ENCODE data around the gene SERPINE2.

Gene SERPINE2

GRCh38 chr2:224039080-224039769 lies at the start of gene SERPINE2:
Gene SERPINE2, minus strand, starts transcription at chr2:224039286. Its CDS starts 37,386 bp downstream, at chr2:224001900.
- peak; percentile 24 to 42 for DNase-seq

GRCh38 chr2:224086226-224086914 lies 47.3 kb upstream of the SERPINE2 start:
- DNase-seq, result no peak

- DNase-seq, result no peak
Measured at GRCh38 chr2:224085811-224086210, 46.7 kb upstream of the SERPINE2 start.

GRCh38 chr2:224085246-224085645 lies 46.2 kb upstream of the SERPINE2 start:
- no peak for DNase-seq

- DNase-seq, result no peak
Measured at GRCh38 chr2:224084266-224084892, 45.3 kb upstream of the SERPINE2 start.

- DNase-seq, result no peak
Measured at GRCh38 chr2:224083638-224084037, 44.6 kb upstream of the SERPINE2 start.

GRCh38 chr2:224078656-224079055 lies 39.6 kb upstream of the SERPINE2 start:
- no peak for DNase-seq

GRCh38 chr2:224077773-224078507 lies 38.9 kb upstream of the SERPINE2 start:
- DNase-seq, result no peak

GRCh38 chr2:224075588-224075987 lies 36.5 kb upstream of the SERPINE2 start:
- DNase-seq, result no peak

- no peak for DNase-seq
Measured at GRCh38 chr2:224073676-224074075, 34.6 kb upstream of the SERPINE2 start.

GRCh38 chr2:224072541-224073188 lies 33.6 kb upstream of the SERPINE2 start:
- DNase-seq, result no peak

- DNase-seq, result no peak
Measured at GRCh38 chr2:224069172-224069571, 30.1 kb upstream of the SERPINE2 start.

- no peak for DNase-seq
Measured at GRCh38 chr2:224063298-224063648, 24.2 kb upstream of the SERPINE2 start.

- DNase-seq, result no peak
Measured at GRCh38 chr2:224062481-224063297, 23.6 kb upstream of the SERPINE2 start.

- no peak for DNase-seq
Measured at GRCh38 chr2:224060783-224061482, 21.8 kb upstream of the SERPINE2 start.

GRCh38 chr2:224059178-224059577 lies 20.1 kb upstream of the SERPINE2 start:
- no peak for DNase-seq

- DNase-seq, result no peak
Measured at GRCh38 chr2:224058048-224058775, 19.1 kb upstream of the SERPINE2 start.

- DNase-seq, result no peak
Measured at GRCh38 chr2:224056889-224057288, 17.8 kb upstream of the SERPINE2 start.

GRCh38 chr2:224055101-224055500 lies 16.0 kb upstream of the SERPINE2 start:
- no peak for DNase-seq

GRCh38 chr2:224046752-224047151 lies 7.7 kb upstream of the SERPINE2 start:
- DNase-seq, result no peak

All from CD4-positive, alpha-beta T cell treated with Interleukin-4 for 1 hour (primary cell).